ENCODE measurements around the gene DRC7.

DNA sequence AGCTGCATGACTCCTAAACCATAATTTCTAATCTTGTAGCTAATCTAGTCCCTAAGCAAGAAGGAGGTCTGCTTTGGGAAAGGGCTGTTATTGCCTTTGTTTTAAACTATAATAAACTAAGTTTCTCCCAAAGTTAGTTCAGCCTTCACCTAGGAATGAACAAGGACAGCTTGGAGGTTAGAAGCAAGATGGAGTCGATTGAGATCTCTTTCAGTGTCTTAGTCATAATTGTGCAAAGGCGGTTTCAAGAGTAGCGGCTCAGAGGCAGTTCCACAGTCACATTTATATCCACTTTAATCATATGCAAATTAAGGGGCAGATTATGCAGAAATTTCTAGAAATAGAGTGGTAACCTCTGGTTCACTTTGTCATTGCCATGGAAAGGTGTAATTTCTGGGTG lies 17.4 kb downstream of the DRC7 start:
- no peak for TF ChIP-seq KLF10 (CRISPR knock-in tag; IDR thresholded peaks at IDR 0.05)
- TF ChIP-seq BHLHE40 (IDR thresholded peaks at IDR 0.05; ENCODE audit: low read length), result no peak
- peak; percentile 64; the same call in 1 of the 2 replicates for TF ChIP-seq ZBTB17 (CRISPR knock-in tag; IDR thresholded peaks at IDR 0.05)
